K562 (cell line): Measurements from ENCODE around the gene SYK. TPM values are rescaled to one million over a fixed set of nuclear protein-coding genes. Genes with fewer than 3 reads are reported as not detected.

Experiments
- ATAC-seq: fragments of 200-7000 bp; cut with Tn5 transposase; 3 replicates; pipeline ENCODE4 v1.9.1; 2020; ENCODE audit warnings: moderate library complexity
- BruUV-seq: library from RNA; stranded (reverse); fragments of 400-500 nt; replicated peaks from 2 replicates; lab custom pipeline; 2021; lab: Mats Ljungman, UMichigan
- CTCF ChIA-PET: fragments of 300-600 bp; formaldehyde crosslinking; extraction: SDS; loops from one replicate; lab custom pipeline; 2021; ENCODE audit warnings: low intra/inter-chr PET ratio; lab: Yijun Ruan, JAX
- POLR2A ChIA-PET: fragments of 300-600, 350-650 bp; sonication (Branson Sonifier 250); formaldehyde crosslinking; extraction: SDS; loops from one replicate; lab custom pipeline; 2021; ENCODE audit warnings: antibody characterized with exemption, inconsistent platforms; lab: Yijun Ruan, JAX
- DNase-seq, 4 experiments: peaks; one replicate each; pipeline versions ENCODE4 v3.0.0 to v3.0.0-alpha.2; 2011 to 2018; ENCODE audit warnings: low spot score in 3 of 4, mixed read lengths in 3 of 4; ENCODE audit errors: extremely low read depth in 1 of 4
- FAIRE-seq: peaks from 2 replicates; lab custom pipeline; 2011; peaks lifted over from hg19 to GRCh38; lab: Jason Lieb, UNC
- H2AFZ ChIP-seq: 2 replicates; pipeline ENCODE4 v1.6.0; 2011; ENCODE audit warnings: low read depth, low read length, control low read depth, inconsistent platforms
- H3K27ac ChIP-seq: fragments of 200-600 bp; 3 replicates; pipeline ENCODE4 v1.8.0; 2011; ENCODE audit warnings: low read depth, mild to moderate bottlenecking, control low read depth, inconsistent platforms, low read length, moderate library complexity, mixed read lengths; ENCODE audit errors: extremely low read depth
- H3K27me3 ChIP-seq, 2 experiments: fragments of 300-600 bp in 1 of 2; 2 replicates in 1 of 2; 3 replicates in 1 of 2; pipeline versions ENCODE4 v1.6.0 to v1.8.0; 2011; ENCODE audit warnings: inconsistent platforms in 2 of 2, low read length in 2 of 2, mild to moderate bottlenecking in 1 of 2, mixed read lengths in 1 of 2, moderate library complexity in 1 of 2; ENCODE audit not compliant: control insufficient read depth in 2 of 2, insufficient read depth in 2 of 2
- H3K36me3 ChIP-seq: fragments of 300-600 bp; 3 replicates; pipeline ENCODE4 v1.8.0; 2011; ENCODE audit warnings: mild to moderate bottlenecking, low read length, inconsistent platforms; ENCODE audit not compliant: control insufficient read depth, insufficient read depth
- H3K4me1 ChIP-seq, 2 experiments: fragments of 200-600 bp in 1 of 2; replicated peaks in 1 of 2; 2 replicates in 1 of 2; 3 replicates in 1 of 2; pipeline versions ENCODE4 v1.5.1 to v1.8.0; 2011; ENCODE audit warnings: inconsistent platforms in 2 of 2, low read length in 2 of 2, mild to moderate bottlenecking in 1 of 2, mixed read lengths in 1 of 2, moderate library complexity in 1 of 2; ENCODE audit not compliant: control insufficient read depth in 2 of 2, insufficient read depth in 2 of 2
- H3K4me2 ChIP-seq: 2 replicates; pipeline ENCODE4 v1.6.1; 2011; ENCODE audit warnings: low read length, control low read depth, inconsistent platforms, mixed read lengths; ENCODE audit not compliant: insufficient read depth
- H3K4me3 ChIP-seq: fragments of 200-600 bp; sonication (generic), shearing (Covaris generic); 2 replicates; pipeline ENCODE4 v1.5.1; 2016; ENCODE audit warnings: control low read depth, inconsistent platforms
- H3K79me2 ChIP-seq: fragments of 200-600 bp; 3 replicates; pipeline ENCODE4 v1.8.0; 2011; ENCODE audit warnings: low read length, inconsistent platforms; ENCODE audit not compliant: control insufficient read depth, insufficient read depth
- H3K9ac ChIP-seq, 2 experiments: 2 replicates each; pipeline versions ENCODE4 v1.6.0 to v1.6.1; 2011; ENCODE audit warnings: low read depth in 2 of 2, low read length in 2 of 2, control low read depth in 1 of 2, inconsistent platforms in 1 of 2, mild to moderate bottlenecking in 1 of 2, mixed read lengths in 1 of 2; ENCODE audit not compliant: insufficient read depth in 1 of 2
- H3K9me1 ChIP-seq: one replicate; pipeline ENCODE4 v1.6.0; 2011; ENCODE audit warnings: inconsistent platforms, mild to moderate bottlenecking, low read length, moderate library complexity; ENCODE audit not compliant: control insufficient read depth, insufficient read depth
- H3K9me3 ChIP-seq: replicated peaks from 2 replicates; pipeline ENCODE4 v1.5.1; 2011; ENCODE audit warnings: low read depth, low read length, inconsistent platforms; ENCODE audit not compliant: control insufficient read depth, insufficient read depth
- H4K20me1 ChIP-seq: replicated peaks from 2 replicates; pipeline ENCODE4 v1.6.1; 2011; ENCODE audit warnings: low read length, inconsistent platforms, mixed read lengths; ENCODE audit not compliant: control insufficient read depth, insufficient read depth
- ATF1 ChIP-seq, 2 experiments: fragments of 450-650 bp in 1 of 2; IDR thresholded peaks; 2 replicates each; pipeline ENCODE4 v1.6.1; 2016; ENCODE audit warnings: missing compliant biosample characterization in 1 of 2, missing genetic modification characterization in 1 of 2
- BMI1 ChIP-seq: fragments of 150-350 bp; IDR thresholded peaks from 2 replicates; pipeline ENCODE4 v1.6.1; 2014; ENCODE audit warnings: low read length
- HDGF ChIP-seq: fragments of 450-650 bp; IDR thresholded peaks from 2 replicates; pipeline ENCODE4 v1.6.1; 2016
- HSF4 ChIP-seq: fragments of 250-450 bp; sonication (Bioruptor Pico); IDR thresholded peaks from 2 replicates; pipeline ENCODE4 v2.1.2; 2022; ENCODE audit warnings: mild to moderate bottlenecking, moderate library complexity, borderline replicate concordance
- PREB ChIP-seq: sonication (generic); formaldehyde crosslinking; IDR thresholded peaks from 2 replicates; pipeline ENCODE4 v1.8.1; 2023; ENCODE audit warnings: mild to moderate bottlenecking, missing genetic modification reagents
- SFPQ ChIP-seq: fragments of 200-400 bp; formaldehyde crosslinking; IDR thresholded peaks from 2 replicates; pipeline ENCODE4 v1.6.1; 2017; ENCODE audit warnings: mild to moderate bottlenecking, low read depth, low read length, moderate library complexity
- SNIP1 ChIP-seq: fragments of 450-650 bp; IDR thresholded peaks from 2 replicates; pipeline ENCODE4 v1.7.1; 2017; ENCODE audit warnings: low read depth, mild to moderate bottlenecking
- TRIM28 ChIP-seq: fragments of 450-650 bp; IDR thresholded peaks from 2 replicates; pipeline ENCODE4 v1.6.1; 2017
- TSC22D4 ChIP-seq: fragments of 450-650 bp; IDR thresholded peaks from 2 replicates; pipeline ENCODE4 v1.6.1; 2016; ENCODE audit warnings: missing genetic modification characterization, missing biosample characterization, control low read depth
- ZKSCAN8 ChIP-seq: fragments of 200-800 bp; sonication (Bioruptor generic); IDR thresholded peaks from 2 replicates; pipeline ENCODE4 v1.6.1; 2016; ENCODE audit warnings: missing genetic modification characterization, missing compliant biosample characterization
- WGBS: fragments of 100-300 bp; shearing (Covaris generic); methylation state at CpG from one replicate; pipeline ENCODE4 v1.1.6; 2016; ENCODE audit warnings: low coverage, mixed read lengths; ENCODE audit not compliant: insufficient coverage; ENCODE audit errors: missing lambda C conversion rate; 5-methylcytosine and 5-hydroxymethylcytosine counted together
- in situ Hi-C: fragments of 300-500 bp; cut with MboI; formaldehyde crosslinking; loops from 4 replicates; pipeline ENCODE4 v1.15.0; 2018; ENCODE audit warnings: inconsistent platforms, mixed read lengths
- intact Hi-C: fragments of 100-400 bp; cut with micrococcal nuclease; formaldehyde crosslinking; loops from 2 replicates; pipeline ENCODE4 v1.14.2; 2022
- polyA plus RNA-seq, 8 experiments: library from polyadenylated mRNA; depleted of rRNA in 4 of 8; stranded (reverse) in 5 of 8; unstranded in 3 of 8; fragments of >200 nt; fragmentation: Nextera tagmentation in 2 of 8; fragmentation: Illumina TruSeq in 1 of 8; extraction: Ambion mirVana in 2 of 8; extraction: Trizol in 1 of 8; gene quantifications; 2 replicates each; pipeline versions ENCODE4 v1.2.1 to v1.2.3, GENCODE V29; 2011 to 2014; ENCODE audit warnings: inconsistent platforms in 1 of 8, missing spikeins in 1 of 8
- total RNA-seq, 7 experiments: library from RNA; depleted of rRNA in 6 of 7; stranded (reverse); fragments of >200 nt in 6 of 7; fragmentation: Illumina TruSeq in 2 of 7; extraction: Trizol in 2 of 7; gene quantifications; 2 replicates each; pipeline versions ENCODE4 v1.2.1 to v1.2.3, GENCODE V29; 2011 to 2021; ENCODE audit warnings: low replicate concordance in 1 of 7

The SYK gene
- total and polyA plus RNA-seq, 9 of the 15 experiments (the other 6 are each of a cell fraction or from before 2014, with no cell fraction given): 3.9 to 32.7 (median 16.7) TPM

- CTCF ChIA-PET: no interaction called here
- Histone ChIP-seq H3K36me3 (no peaks in the 10 kb centered on the region; the same call in 2 of the 3 replicates), H3K9ac (no peak overlapping the region), H3K4me3 (no peak overlapping the region), H3K27me3 (no peaks in the 10 kb centered on the region), H4K20me1 (peaks cover 6% of the 10 kb centered on the region; the same call in 1 of the 2 replicates)
- in situ Hi-C loops (no loop called here), intact Hi-C loops (no loop called here)
- BruUV-seq: no TSS peak
- DNase-seq (no peak), ATAC-seq (no peak)
- POLR2A ChIA-PET: no interaction called here
- TF ChIP-seq HDGF: no peak
- TF ChIP-seq, all 486 proteins: peak for 0
- peaks cover 6 to 7% of the 10 kb centered on the region in 2 experiments; a peak in 3 of 5 replicates for H3K4me1 ChIP-seq
- WGBS: 77% methylated on average over 5 of the region's 5 CpGs
- no peak for FAIRE-seq
- H3K9me3 ChIP-seq: no peaks in the 10 kb centered on the region
- no peak overlapping the region for H3K27ac ChIP-seq
- H3K79me2 ChIP-seq: no peaks in the 10 kb centered on the region
- no peak overlapping the region for H2AFZ ChIP-seq
- no peaks in the 10 kb centered on the region for H3K9me1 ChIP-seq
- no peak overlapping the region for H3K4me2 ChIP-seq
Measured at GRCh38 chr9:90857855-90858254, 56.2 kb downstream of the SYK start.

GRCh38 chr9:90858457-90858901 is 56.9 kb downstream of the SYK start:
- H3K9ac ChIP-seq: no peak overlapping the region
- H2AFZ ChIP-seq: no peak overlapping the region
- intact Hi-C loops (no loop called here), in situ Hi-C loops (no loop called here)
- no peaks in the 10 kb centered on the region for H3K9me3 ChIP-seq
- ChIA-PET POLR2A (no interaction called here), CTCF (no interaction called here)
- TF ChIP-seq HSF4 (no peak), ZKSCAN8 (no peak), ATF1 (CRISPR knock-in tag; IDR thresholded peaks at IDR 0.05) (no peak), ATF1 (tag; IDR thresholded peaks at IDR 0.05) (no peak), SNIP1 (no peak), PREB (CRISPR knock-in tag) (no peak), BMI1 (no peak), SFPQ (no peak), TSC22D4 (tag) (no peak), TRIM28 (no peak)
- H3K9me1 ChIP-seq: no peaks in the 10 kb centered on the region
- H3K36me3 ChIP-seq: peaks cover 3% of the 10 kb centered on the region; the same call in 2 of the 3 replicates
- H4K20me1 ChIP-seq: peaks cover 6% of the 10 kb centered on the region; the same call in 1 of the 2 replicates
- DNase-seq (no peak), FAIRE-seq (no peak), ATAC-seq (no peak)
- H3K27me3 ChIP-seq: no peaks in the 10 kb centered on the region
- BruUV-seq: no TSS peak
- H3K27ac ChIP-seq: no peak overlapping the region
- no peaks in the 10 kb centered on the region for H3K79me2 ChIP-seq
- 78% methylated on average over 4 of the region's 4 CpGs for WGBS
- H3K4me2 ChIP-seq: no peak overlapping the region
- H3K4me3 ChIP-seq: no peak overlapping the region
- H3K4me1 ChIP-seq: peaks cover 6 to 7% of the 10 kb centered on the region in 2 experiments; a peak in 3 of 5 replicates
